Skeletal muscle tissue (tissue), 4 donors: ENCODE measurements around the gene UCK2. TPM values are rescaled to one million over a fixed set of nuclear protein-coding genes. Genes with fewer than 3 reads are reported as not detected.

Source experiments
- H3K27ac ChIP-seq: one replicate; pipeline ENCODE4 v1.7.0; 2013; ENCODE audit warnings: mild to moderate bottlenecking, low read depth, low read length, inconsistent platforms
- H3K27me3 ChIP-seq, 3 donors: one replicate each; pipeline ENCODE4 v1.7.0; 2013; ENCODE audit warnings: low read length in 3 of 3; ENCODE audit not compliant: control insufficient read depth in 3 of 3, insufficient read depth in 3 of 3
- H3K36me3 ChIP-seq, 3 donors: one replicate each; pipeline ENCODE4 v1.7.0; 2013; ENCODE audit warnings: low read length in 3 of 3; ENCODE audit not compliant: control insufficient read depth in 3 of 3, insufficient read depth in 3 of 3
- H3K4me1 ChIP-seq, 3 donors: one replicate each; pipeline ENCODE4 v1.7.0; 2013; ENCODE audit warnings: low read length in 3 of 3, mild to moderate bottlenecking in 3 of 3; ENCODE audit not compliant: control insufficient read depth in 3 of 3, insufficient read depth in 3 of 3
- H3K4me3 ChIP-seq, 3 donors: one replicate each; pipeline ENCODE4 v1.7.0; 2013; ENCODE audit warnings: low read length in 3 of 3
- H3K9ac ChIP-seq, 3 donors: one replicate each; pipeline ENCODE4 v1.7.0; 2013; ENCODE audit warnings: low read length in 3 of 3, mild to moderate bottlenecking in 3 of 3, moderate library complexity in 2 of 3, low read depth in 1 of 3
- H3K9me3 ChIP-seq, 3 donors: one replicate each; pipeline ENCODE4 v1.7.0; 2013; ENCODE audit warnings: low read length in 3 of 3; ENCODE audit not compliant: control insufficient read depth in 3 of 3
- total RNA-seq: library from RNA; depleted of rRNA; stranded (reverse); fragments of >200 nt; gene quantifications from one replicate; pipeline ENCODE4 v1.2.3, GENCODE V29; 2014
- donor health status: Osteomylitis.

The UCK2 gene
- total RNA-seq, 1 donor from 2014 or later: 26.1 TPM

DNA sequence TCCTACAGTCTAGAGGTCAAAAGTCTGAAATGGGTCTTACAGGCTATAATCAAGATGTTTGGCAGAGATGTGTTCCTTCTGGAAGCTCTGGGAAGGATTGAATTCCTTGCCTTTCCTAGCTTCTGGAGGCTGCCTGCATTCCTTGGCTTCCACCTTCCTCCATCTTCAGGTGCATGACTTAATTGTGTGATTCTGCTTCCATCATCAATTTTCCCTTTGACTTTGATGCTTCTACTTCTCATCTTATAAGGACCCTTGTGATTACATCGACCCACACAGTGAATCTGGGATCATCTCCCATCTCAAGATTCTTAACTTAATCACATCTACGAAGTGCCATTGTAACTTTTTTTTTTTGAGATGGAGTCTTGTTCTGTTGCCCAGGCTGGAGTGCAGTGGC lies 111.4 kb downstream of the UCK2 start:
- Histone ChIP-seq H3K9ac (no peak overlapping the region), H3K27me3 (peaks cover 0 to 2% (median 0%) of the 10 kb centered on the region in 3 donors), H3K4me3 (no peak overlapping the region), H3K27ac (no peak overlapping the region), H3K9me3 (no peaks in the 10 kb centered on the region), H3K4me1 (no peaks in the 10 kb centered on the region), H3K36me3 (no peaks in the 10 kb centered on the region)

DNA sequence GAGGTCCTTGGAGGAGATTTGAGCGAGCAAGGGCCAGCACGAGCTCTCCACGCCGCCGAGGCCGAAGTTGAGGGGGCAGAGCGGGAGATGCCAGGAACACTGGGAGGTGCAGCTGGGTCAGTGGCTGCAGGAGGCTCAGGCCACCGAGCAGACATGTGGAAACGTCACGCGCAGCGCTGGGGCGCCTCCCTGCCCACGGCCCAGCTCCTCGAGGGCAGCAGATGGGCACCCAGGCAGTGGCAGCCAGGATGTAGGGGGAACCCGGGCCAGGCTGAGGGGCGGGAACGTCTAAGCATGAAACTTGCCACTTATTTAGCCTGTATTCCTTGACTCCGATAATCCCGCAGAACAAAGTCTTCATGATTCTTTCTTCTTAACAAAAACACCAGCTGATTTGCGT lies 114.1 kb downstream of the UCK2 start:
- no peaks in the 10 kb centered on the region for H3K9me3 ChIP-seq
- H3K27ac ChIP-seq: no peak overlapping the region
- no peak overlapping the region for H3K4me3 ChIP-seq
- H3K27me3 ChIP-seq: peaks cover 0 to 2% (median 0%) of the 10 kb centered on the region in 3 donors
- H3K4me1 ChIP-seq: no peaks in the 10 kb centered on the region
- H3K36me3 ChIP-seq: no peaks in the 10 kb centered on the region
- H3K9ac ChIP-seq: no peak overlapping the region

GRCh38 chr1:165942062-165942461 lies 114.6 kb downstream of the UCK2 start:
- no peaks in the 10 kb centered on the region for H3K9me3 ChIP-seq
- no peaks in the 10 kb centered on the region for H3K36me3 ChIP-seq
- no peak overlapping the region for H3K9ac ChIP-seq
- peaks cover 0 to 2% (median 0%) of the 10 kb centered on the region in 3 donors for H3K27me3 ChIP-seq
- no peak overlapping the region for H3K27ac ChIP-seq
- no peak overlapping the region for H3K4me3 ChIP-seq
- no peaks in the 10 kb centered on the region for H3K4me1 ChIP-seq

GRCh38 chr1:165942927-165943597 lies 115.6 kb downstream of the UCK2 start:
- no peaks in the 10 kb centered on the region for H3K9me3 ChIP-seq

GRCh38 chr1:165945911-165946310 lies 118.5 kb downstream of the UCK2 start:
- no peaks in the 10 kb centered on the region for H3K4me1 ChIP-seq
- no peaks in the 10 kb centered on the region for H3K36me3 ChIP-seq
- no peak overlapping the region for H3K27ac ChIP-seq
- no peak overlapping the region for H3K4me3 ChIP-seq
- H3K9ac ChIP-seq: no peak overlapping the region
- H3K9me3 ChIP-seq: no peaks in the 10 kb centered on the region
- H3K27me3 ChIP-seq: peaks cover 0 to 2% (median 0%) of the 10 kb centered on the region in 3 donors

More at GRCh38 chr1:165942927-165943597, 115.6 kb downstream of the UCK2 start:
- no peak overlapping the region for H3K9ac ChIP-seq
- H3K4me1 ChIP-seq: no peaks in the 10 kb centered on the region
- H3K27ac ChIP-seq: no peak overlapping the region
- H3K4me3 ChIP-seq: no peak overlapping the region
- H3K36me3 ChIP-seq: no peaks in the 10 kb centered on the region
- peaks cover 0 to 2% (median 0%) of the 10 kb centered on the region in 3 donors for H3K27me3 ChIP-seq

GRCh38 chr1:165947797-165948455 lies 120.5 kb downstream of the UCK2 start:
- Histone ChIP-seq H3K9me3 (no peaks in the 10 kb centered on the region), H3K27me3 (no peaks in the 10 kb centered on the region), H3K9ac (no peak overlapping the region), H3K4me1 (no peaks in the 10 kb centered on the region), H3K36me3 (no peaks in the 10 kb centered on the region), H3K4me3 (no peak overlapping the region), H3K27ac (no peak overlapping the region)

- no peaks in the 10 kb centered on the region for H3K27me3 ChIP-seq
- no peaks in the 10 kb centered on the region for H3K9me3 ChIP-seq
- no peaks in the 10 kb centered on the region for H3K4me1 ChIP-seq
- no peaks in the 10 kb centered on the region for H3K36me3 ChIP-seq
- no peak overlapping the region for H3K9ac ChIP-seq
- no peak overlapping the region for H3K4me3 ChIP-seq
- no peak overlapping the region for H3K27ac ChIP-seq
These were observed 122.1 kb downstream of the UCK2 start for GRCh38 chr1:165949335-165950130.

DNA sequence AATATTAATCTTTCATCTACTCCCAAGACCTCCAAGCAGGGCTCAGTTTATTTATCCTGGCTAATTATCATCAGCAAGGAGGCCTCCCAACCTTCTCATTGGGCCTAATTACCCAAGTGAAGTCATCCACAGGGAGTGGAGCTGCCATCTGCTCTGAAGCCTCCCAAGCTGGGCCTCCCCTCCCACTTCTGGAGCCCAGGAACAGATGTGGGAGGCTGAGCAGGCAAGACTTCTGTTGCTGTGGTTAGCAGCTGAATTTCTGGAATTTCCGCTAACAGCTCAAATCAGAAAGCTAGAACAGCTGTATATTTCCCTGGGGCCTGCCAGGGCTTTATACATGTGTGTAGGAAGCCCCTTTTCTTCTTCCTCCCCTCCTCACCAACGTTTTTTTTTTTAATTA lies 127.5 kb downstream of the UCK2 start:
- H3K4me1 ChIP-seq: no peaks in the 10 kb centered on the region
- H3K27ac ChIP-seq: no peak overlapping the region
- no peaks in the 10 kb centered on the region for H3K9me3 ChIP-seq
- no peak overlapping the region for H3K4me3 ChIP-seq
- no peak overlapping the region for H3K9ac ChIP-seq
- no peaks in the 10 kb centered on the region for H3K27me3 ChIP-seq
- H3K36me3 ChIP-seq: no peaks in the 10 kb centered on the region

DNA sequence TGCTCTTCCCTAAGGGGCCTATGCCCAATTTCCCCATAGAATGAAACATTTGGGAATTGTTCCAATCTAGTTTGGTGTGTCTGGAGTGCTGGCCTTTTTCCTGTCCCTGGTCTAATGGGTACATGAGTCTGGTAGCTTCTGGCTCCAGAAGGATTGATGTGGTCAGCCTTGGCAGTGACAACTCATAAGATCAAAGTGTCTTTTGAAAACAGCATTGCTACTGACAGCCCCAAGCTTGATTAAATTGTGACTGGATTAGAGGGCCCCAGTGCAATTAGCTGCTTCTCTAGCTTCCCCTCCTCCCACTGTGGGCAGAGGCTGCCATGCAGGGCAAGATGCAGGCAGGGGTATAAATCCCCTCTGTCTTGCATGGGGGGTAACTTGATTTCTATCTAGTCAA lies 130.9 kb downstream of the UCK2 start:
- Histone ChIP-seq H3K9ac (no peak overlapping the region), H3K36me3 (no peaks in the 10 kb centered on the region), H3K27me3 (no peaks in the 10 kb centered on the region), H3K27ac (no peak overlapping the region), H3K9me3 (no peaks in the 10 kb centered on the region), H3K4me1 (no peaks in the 10 kb centered on the region), H3K4me3 (no peak overlapping the region)

- no peak overlapping the region for H3K9ac ChIP-seq
- no peak overlapping the region for H3K4me3 ChIP-seq
- no peaks in the 10 kb centered on the region for H3K4me1 ChIP-seq
- no peaks in the 10 kb centered on the region for H3K9me3 ChIP-seq
- no peak overlapping the region for H3K27ac ChIP-seq
- no peaks in the 10 kb centered on the region for H3K27me3 ChIP-seq
- H3K36me3 ChIP-seq: no peaks in the 10 kb centered on the region
These were observed 132.7 kb downstream of the UCK2 start for GRCh38 chr1:165960136-165960535.
